GM21381 (cell line): ENCODE measurements around the gene TTYH1.

ENCODE experiments used
- ATAC-seq: cut with Tn5 transposase; IDR thresholded peaks from one replicate; pipeline ENCODE4 v1.9.1; 2021; ENCODE audit warnings: mild to moderate bottlenecking, moderate library complexity; ENCODE audit not compliant: unreplicated experiment

Gene TTYH1

GRCh38 chr19:54421521-54421920 lies 6.3 kb downstream of the TTYH1 start:
- ATAC-seq, result no peak

- ATAC-seq, result no peak
Measured at GRCh38 chr19:54422136-54422535, 6.9 kb downstream of the TTYH1 start.

DNA sequence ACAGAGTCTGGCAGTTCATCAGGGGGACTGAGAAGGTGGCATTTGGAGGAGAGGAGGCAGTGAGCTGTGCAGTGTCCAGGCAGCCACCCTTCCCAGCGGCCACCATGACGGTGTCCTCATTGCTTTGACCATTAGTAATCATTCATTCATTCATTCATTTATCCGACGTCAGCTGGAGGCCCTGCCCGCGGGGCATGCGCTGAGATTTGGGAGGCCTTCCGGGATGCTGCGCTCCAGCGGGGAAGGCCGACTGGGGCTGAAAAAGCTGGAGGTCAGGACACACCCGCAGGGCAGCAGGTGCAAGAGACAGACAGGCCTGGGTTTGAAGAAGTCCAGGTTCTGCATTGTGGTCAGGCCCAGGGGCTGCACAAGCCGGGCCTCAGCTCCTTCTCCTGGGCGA lies 8.9 kb downstream of the TTYH1 start:
- no peak for ATAC-seq

GRCh38 chr19:54424660-54425381 lies 9.6 kb downstream of the TTYH1 start:
- no peak for ATAC-seq

DNA sequence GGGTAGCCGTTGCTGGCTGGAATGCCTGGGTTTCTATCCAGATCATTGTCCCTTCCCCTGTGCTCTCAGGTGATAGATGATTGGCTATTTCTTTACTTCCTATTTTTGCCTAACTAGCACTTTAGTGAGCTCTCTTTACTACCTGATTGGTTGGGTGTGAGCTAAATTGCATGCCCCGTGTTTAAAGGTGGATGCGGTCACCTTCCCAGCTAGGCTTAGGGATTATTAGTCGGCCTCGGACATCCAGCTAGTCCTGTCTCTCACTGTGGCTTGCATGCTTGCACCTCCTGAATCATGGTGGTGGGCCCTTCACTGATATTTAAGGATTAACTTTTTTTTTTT lies 10.1 kb downstream of the TTYH1 start:
- ATAC-seq, result no peak

GRCh38 chr19:54426291-54426931 lies 11.1 kb downstream of the TTYH1 start:
- no peak for ATAC-seq

DNA sequence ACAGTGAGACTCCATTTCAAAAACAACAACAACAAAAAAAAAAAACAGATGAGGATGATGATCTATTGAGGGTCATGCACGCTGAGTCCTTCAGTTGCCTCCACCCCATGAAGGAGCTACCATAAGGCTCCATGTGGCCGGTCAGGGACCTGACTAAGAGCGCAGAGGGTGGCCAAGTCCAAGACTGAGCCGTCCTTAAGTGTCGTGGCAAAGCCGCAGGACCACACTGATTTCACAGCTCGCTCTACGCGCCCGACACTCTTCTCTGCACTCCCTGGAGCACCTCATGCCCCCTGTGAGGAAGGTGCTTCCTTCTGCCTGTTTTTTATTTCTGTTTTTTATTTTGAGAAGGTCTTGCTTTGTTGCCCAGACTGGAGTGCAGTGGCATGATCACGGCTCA lies 12.3 kb downstream of the TTYH1 start:
- no peak for ATAC-seq

DNA sequence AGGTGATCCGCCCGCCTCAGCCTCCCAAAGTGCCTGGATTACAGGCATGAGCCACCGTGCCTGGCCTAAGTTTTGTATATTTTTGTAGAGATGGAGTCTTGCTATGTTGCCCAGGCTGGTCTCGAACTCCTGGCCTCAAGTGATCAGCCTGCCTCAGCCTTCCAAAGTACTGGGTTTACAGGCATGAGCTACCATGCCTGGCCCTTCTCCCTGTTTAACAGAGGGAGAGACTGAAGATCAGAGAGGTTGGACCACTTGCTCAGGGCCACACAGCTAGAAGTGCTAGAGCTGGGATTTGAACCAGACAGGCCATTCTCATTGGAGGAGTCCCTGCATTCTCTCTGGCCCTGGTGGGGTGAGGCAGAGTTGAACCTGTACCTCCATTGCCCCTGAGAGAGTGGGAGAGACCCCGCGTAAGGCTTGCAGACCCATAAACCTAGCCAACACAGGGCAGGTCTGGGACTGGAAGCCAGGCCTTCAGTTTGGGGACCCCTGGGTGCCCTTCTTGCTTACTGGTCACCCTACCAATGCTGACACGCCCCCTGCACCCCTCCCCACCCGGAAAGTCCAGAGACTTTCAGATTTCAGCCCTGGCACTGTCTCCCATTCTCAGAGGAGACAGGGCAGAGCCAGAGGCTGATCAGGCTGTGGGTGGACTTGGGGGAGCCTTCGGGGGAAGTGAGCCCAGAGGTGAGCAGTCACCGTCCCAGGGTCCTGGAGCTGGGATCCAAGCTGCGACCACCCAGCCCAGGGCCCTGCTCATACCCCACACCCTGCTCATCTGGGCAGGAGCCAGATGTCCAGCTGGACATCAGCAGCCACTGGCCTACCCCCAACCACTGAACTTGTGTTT lies 13.3 kb downstream of the TTYH1 start:
- no peak for ATAC-seq

- ATAC-seq, result no peak
Measured at GRCh38 chr19:54429176-54429495, 13.9 kb downstream of the TTYH1 start.

DNA sequence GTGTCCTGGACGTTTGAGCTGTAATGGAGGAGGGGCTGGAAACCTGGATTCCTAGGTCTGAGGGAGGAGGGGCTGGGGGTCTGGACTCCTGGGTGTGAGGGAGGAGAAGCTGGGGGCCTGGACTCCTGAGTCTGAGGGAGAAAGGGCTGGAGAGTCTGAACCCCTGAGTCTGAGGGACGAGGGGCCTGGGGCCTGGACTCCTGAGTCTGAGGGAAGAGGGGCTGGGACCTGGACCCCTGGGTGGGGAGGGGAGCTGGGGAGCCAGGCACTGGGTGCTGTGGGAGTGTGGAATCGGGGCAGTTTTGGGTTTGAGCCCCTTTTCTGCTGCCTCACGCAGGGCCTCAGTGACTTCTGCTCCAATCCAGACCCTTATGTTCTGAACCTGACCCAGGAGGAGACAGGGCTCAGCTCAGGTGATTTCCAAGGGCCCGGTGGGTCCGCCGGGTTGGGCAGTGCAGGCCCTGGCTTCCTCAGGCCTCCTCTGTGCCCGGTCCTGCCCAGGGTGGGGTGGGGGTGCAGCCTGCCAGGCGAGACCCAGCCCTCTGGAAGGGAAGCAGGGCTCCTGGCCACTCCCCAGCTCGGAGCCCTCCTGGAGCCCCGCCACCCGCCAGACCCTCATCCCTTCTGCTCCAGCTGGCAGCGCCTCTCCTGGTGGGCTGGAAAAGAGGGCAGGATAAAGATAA lies 14.4 kb downstream of the TTYH1 start:
- ATAC-seq, result no peak

DNA sequence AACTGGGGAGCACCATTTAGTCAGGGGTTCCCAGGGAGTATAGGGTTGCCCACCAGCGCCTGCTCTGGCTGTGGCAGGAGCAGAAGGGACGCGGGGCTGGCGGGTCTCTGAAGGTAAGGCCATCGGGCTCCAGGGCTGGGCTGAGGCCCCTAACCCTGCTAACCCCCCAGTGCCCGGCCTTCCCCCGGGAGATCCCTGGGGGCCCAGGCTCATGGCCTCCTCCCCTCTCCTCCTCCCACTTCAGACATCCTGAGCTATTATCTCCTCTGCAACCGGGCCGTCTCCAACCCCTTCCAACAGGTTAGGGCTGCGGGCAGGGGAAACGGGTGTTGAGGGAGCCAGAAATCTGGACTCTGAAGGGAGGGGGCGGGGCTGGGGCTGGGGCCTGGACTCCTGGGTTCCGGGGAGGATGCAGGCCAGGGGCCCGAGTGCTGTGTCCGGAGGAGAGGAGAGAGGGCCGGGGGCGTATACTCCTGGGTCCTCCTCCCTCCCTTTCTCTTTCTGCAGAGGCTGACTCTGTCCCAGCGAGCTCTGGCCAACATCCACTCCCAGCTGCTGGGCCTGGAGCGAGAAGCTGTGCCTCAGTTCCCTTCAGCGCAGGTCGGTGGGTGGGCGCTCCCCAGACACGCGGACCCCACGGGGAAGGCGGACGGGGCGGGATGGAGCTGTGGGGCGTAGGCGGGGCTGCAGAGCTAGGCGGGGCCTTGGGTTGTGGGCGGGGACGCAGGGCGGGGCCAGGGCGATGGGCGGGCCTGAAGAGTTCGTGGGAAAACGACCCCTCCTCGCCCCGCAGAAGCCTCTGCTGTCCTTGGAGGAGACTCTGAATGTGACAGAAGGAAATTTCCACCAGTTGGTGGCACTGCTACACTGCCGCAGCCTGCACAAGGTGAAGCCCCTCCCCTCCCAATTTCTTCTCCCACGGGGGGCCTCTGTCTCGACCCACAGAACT lies 15.3 kb downstream of the TTYH1 start:
- no peak for ATAC-seq

DNA sequence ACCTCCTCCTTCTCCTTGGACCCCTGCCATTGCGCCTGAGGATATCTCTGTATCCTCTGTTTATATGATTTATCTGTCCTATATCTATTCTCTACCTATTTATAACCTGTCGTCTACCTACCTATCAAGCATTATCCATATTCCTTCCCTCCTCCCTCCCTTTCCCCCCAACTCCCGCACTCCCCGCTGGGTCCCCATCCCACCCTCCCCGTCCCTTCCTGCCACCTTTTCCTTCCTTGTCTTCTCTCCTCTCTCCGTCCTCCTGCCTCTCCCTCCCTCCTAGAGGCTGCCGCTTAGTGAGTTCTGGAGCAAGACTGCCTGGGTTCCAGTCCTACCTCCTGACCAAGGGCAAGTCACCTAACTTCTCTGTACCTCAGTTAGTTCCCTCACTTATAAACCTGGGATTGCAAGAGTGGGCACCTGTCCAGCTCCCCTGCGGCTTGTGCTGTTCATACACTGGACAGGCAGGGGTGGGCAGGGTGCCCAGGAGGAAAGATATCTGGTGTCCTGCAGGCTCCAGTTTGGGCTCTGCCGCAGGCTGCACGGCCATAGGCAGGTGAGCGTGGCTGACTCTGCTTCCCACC lies 16.1 kb downstream of the TTYH1 start:
- ATAC-seq, result no peak

- no peak for ATAC-seq
Measured at GRCh38 chr19:54432144-54432738, 17.0 kb downstream of the TTYH1 start.

- no peak for ATAC-seq
Measured at GRCh38 chr19:54433697-54434096, 18.4 kb downstream of the TTYH1 start.

DNA sequence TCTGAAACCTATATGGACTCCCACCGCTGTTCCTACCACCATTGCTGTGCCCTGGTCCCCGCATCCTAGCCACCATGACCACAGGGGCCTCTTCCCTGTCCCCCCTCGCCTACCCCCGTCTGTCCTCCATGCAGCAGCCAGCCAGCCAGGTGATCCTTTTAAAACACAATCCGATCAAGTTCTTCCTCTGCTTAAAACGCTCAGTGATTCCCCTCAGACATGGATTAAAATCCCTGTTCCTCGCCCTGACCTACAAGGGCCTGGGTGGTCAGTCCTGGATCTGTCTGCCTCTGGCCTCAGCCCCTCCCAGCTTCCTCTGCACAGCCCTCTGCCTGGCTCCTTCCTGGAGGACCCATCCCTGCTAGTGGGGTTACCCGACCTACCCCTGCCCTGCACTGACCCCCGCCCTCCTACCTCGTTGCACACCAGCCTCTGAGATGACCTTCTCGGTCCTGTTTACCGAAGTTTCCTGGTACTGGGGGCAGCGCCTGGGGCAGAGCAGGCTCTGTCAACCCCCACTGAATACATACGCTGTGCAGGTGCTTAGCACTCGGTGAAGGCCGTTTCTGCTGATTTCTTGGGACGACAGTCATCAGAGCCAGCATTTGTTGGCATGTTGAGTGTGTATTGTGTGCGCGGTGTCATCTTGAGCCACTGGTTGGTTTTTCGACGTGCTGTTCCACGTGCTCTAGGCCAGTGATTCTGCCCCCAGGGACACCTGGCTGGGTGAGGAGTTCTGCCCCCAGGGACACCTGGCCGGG lies 19.0 kb downstream of the TTYH1 start:
- ATAC-seq, result no peak

DNA sequence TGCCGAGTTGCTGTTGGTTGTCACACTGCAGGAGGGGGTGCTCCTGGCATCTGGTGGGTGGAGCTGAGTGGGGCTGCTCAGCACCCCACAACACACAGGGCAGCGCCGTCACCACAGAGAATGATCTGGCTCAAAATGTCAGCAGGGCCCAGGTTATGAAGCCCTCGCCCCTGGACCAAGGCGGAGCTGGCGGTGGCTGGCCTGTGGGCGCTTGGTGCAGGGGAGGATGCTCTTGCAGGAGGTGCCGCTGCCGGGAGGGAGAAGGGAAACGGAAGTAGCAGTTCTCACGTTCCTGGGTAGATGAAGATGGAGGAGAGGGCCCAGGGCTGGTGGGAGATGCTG lies 19.6 kb downstream of the TTYH1 start:
- ATAC-seq, result no peak

- ATAC-seq, result no peak
Measured at GRCh38 chr19:54435551-54436016, 20.3 kb downstream of the TTYH1 start.

DNA sequence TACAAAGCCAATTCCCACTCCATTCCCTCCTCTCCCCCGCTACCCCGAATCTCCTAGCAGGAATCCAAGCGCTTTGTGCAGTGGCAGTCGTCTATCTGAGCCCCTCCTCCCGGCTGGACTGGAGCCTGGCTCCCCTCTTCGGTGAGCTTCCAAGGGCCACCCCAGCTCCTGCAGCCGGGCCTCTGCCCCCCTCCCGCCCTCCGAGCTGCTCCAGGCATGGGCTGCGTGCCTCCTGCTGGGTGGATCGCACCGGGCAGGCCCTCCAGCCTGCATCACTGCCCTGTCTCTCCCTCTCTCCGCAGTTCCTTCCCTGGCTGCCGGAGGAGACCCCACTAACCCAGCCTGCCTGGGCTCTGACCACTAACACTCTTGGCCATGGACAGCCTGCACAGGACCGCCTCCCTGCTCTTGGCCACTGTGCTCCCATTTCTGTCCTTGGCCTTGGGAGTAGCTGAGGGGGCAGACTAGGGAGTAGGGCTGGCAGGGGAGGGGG lies 20.8 kb downstream of the TTYH1 start:
- ATAC-seq, result no peak
